Measurements from ENCODE around the gene OTP.

The OTP gene

GRCh38 chr5:77640589-77641396, 2.3 kb upstream of the OTP start:
- in situ Hi-C loops (cut with MboI; ENCODE audit: low sequenced_read_pairs): no loop called here

- in situ Hi-C loops (cut with MboI; ENCODE audit: low sequenced_read_pairs): no loop called here
Observed at GRCh38 chr5:77638763-77639671, 504 bp upstream of the OTP start.

DNA sequence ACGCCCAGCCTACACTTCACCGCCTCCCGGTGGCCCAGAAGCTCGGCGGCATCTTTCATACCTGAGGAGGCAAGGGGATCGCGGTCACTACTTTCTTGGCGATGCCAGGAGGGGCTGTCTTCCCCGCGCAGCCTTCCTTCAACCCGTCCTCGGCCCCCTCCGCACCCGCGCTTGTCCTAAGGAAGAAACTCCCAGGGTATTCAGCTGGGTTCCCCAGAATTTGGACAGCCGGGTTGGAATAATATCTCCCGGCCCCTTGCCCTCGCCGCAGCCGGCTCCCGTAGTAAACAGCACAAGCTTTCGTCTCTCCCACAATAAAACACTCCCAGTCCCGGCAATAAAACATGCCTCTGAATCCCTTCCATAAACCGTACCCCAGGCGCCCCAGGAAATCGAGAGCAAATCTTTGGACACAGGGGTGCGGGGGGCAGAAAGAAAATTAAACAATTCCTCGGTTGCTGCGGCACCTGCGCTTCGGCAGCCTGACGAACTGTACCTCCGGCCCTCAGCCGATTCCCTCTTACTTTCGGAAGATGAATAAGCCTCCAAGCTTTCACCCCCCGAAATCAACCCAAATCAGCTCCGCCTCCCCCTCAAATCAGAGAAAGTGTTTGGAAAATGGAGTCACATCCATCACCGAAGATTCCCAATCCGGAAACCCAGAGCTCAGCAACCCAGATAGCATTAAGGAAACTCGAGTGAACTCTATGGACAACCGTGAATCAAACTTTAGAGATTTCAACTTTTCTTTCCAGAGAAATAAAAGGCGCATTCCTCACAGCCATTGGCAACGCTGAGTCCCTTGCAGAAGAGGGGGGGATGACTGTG, 1.1 kb downstream of the OTP start:
- in situ Hi-C loops (cut with MboI; ENCODE audit: low sequenced_read_pairs): no loop called here

GRCh38 chr5:77636641-77637169, 1.8 kb downstream of the OTP start:
- in situ Hi-C loops (cut with MboI; ENCODE audit: low sequenced_read_pairs): no loop called here

GRCh38 chr5:77635917-77636640, 2.4 kb downstream of the OTP start:
- in situ Hi-C loops (cut with MboI; ENCODE audit: low sequenced_read_pairs): no loop called here

DNA sequence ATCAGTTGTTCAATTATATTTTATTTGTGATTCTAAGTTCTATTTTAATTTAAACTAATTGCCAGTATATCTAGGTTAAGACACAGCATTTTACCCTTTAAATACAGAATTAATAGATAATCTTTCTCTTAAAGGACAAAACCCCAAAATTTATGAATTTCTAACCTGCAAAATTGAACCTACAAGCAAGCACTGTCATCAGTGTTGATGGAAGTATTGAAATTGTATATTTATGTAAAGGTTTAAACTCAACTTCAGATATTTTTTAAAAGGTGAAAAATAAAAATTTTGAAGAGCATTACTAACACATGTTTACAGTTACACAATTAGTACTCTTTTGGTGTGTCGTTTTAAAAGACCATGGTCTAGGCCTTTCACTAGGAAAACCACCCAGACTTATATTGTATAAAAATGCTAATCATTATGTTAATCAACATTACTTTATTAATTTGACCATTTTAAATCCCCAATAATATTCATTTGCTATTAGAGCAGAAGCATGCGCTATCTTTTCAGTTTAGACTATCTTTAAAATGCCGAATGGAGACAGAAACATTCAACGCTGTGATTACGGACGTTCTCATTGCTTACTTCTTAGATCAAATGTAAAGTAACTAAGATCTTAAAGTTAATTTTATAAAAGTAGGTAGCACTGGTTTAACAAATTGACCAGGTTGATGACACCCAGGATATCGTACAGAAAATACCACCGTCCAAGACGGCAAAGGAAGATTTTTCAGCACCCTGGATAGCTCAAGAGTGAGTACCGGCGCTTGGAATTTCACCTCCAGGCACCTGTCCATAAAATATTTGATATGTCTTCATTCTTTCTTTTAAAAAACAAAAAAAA, 3.2 kb downstream of the OTP start:
- in situ Hi-C loops (cut with MboI; ENCODE audit: low sequenced_read_pairs): no loop called here

DNA sequence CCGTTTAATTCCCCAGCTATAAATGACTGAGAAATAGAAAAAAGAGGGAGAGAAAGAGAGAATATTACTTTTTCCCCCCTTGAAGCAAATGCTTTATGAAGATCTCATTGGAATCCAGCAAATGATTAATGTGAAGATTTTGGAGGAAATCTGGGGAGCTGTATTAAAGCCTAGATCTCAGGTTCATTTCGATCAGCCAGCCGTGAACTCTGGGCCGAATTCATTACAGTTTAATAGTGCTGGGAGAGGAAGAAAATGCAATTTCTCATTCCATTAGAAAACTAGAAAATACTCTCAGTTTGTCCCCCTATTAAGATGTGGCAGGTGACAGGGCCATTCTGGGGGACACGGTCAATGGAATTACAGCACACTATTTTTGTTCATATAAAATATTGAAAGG, 4.8 kb downstream of the OTP start:
- in situ Hi-C loops (cut with MboI; ENCODE audit: low sequenced_read_pairs): no loop called here

DNA sequence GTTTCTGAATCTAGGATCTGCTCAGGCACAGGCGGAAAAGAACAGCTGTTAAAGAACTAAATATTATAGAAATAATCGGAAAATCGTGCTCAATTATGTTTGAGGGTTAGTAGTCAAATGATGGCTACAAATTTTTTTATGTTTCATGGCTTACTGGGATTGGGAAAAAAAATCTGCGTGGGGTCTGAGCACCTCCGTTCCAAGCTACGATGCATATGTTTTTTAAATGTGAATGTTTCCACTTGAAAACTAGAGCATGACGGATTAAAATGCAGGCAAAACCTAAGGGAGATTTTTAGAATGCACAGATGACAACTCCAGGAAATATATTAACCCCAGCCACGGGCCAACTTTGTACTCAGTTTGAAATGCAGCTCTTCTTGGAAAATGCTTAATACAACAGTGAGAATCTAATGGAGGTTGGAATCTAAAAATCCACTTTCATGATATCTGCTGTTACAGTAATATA, 5.3 kb downstream of the OTP start:
- in situ Hi-C loops (cut with MboI; ENCODE audit: low sequenced_read_pairs): no loop called here

DNA sequence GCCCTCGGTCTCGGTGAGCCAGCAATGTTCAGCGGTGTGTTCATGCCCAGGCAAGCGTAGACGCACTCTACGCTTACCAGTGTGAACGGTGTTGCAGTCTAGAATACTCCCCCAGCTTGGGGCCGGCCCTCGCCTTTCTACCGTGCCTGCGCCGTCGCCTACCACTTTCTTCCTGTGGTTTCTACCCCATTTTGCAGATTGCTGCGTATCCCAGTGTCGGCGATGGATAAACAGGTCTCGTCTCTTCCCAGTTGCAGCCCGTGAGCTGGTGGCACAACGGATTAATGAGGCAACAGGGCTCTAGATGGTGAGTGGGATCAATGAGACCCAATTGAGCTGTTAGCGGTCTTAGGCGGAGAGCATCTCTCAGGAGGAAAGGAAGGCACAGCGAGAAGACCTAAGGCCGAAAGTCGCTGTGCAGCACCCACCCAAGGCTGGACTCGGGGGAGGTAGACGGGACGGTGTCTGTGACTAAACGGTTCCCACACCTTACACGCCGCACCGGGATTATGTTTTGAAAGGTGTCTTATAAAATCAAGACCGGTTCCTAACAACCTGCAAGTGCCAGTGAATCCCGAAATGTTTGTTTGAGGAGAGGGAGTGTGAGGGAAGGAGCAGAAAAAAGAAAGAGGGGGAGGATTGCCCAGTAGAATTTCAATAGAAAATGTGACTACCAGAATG, 5.8 kb downstream of the OTP start:
- in situ Hi-C loops (cut with MboI; ENCODE audit: low sequenced_read_pairs): no loop called here

- in situ Hi-C loops (cut with MboI; ENCODE audit: low sequenced_read_pairs): no loop called here
Observed at GRCh38 chr5:77630114-77630680, 8.3 kb downstream of the OTP start.

GRCh38 chr5:77629509-77630113, 8.9 kb downstream of the OTP start:
- in situ Hi-C loops (cut with MboI; ENCODE audit: low sequenced_read_pairs): no loop called here

GRCh38 chr5:77628840-77629508, 9.5 kb downstream of the OTP start:
- in situ Hi-C loops (cut with MboI; ENCODE audit: low sequenced_read_pairs): no loop called here

GRCh38 chr5:77627869-77628674, 10.4 kb downstream of the OTP start:
- in situ Hi-C loops (cut with MboI; ENCODE audit: low sequenced_read_pairs): no loop called here

DNA sequence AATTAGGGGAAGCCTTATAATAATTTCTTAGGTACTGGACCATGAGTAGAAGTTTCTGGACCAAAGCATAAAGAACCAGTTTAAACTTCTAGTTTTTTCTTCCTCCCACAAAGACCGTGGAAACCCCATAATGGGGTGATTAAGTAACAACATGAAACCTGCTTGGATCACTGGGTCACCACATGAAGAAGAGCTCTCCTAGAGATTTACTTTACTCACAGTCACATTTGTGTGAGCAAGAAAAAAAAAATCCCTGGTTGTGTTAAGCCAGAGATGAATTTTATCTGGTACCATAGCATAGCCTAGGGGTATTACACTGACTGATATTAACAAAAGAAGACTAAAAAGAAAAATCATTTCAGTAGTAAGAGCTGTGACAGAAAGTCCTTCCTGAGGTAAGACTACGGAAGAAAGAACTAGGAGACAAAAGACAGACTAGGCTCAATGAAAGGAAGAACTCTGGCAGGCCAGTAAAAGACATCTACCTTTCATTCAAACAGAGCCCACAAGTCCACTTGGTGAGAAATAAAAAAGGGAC, 15.2 kb downstream of the OTP start:
- in situ Hi-C loops (cut with MboI; ENCODE audit: low sequenced_read_pairs): no loop called here

- in situ Hi-C loops (cut with MboI; ENCODE audit: low sequenced_read_pairs): no loop called here
Observed at GRCh38 chr5:77621440-77621839, 17.1 kb downstream of the OTP start.

GRCh38 chr5:77620405-77620804, 18.1 kb downstream of the OTP start:
- in situ Hi-C loops (cut with MboI; ENCODE audit: low sequenced_read_pairs): no loop called here
